ENCODE measurements around the gene CSRP3.
"Not testable (repeated sequence)": the region's sequence is repeated elsewhere in the genome, so short reads cannot be mapped to it uniquely, and the experiment has no call there.

CSRP3 gene

GRCh38 chr11:19145319-19145718 lies 56.5 kb downstream of the CSRP3 start:
- no peak for TF ChIP-seq CTCF (IDR thresholded peaks at IDR 0.05; ENCODE audit: low read depth, low read length)
- no peak for DNase-seq (ENCODE audit: extremely low read depth, low read depth)

DNA sequence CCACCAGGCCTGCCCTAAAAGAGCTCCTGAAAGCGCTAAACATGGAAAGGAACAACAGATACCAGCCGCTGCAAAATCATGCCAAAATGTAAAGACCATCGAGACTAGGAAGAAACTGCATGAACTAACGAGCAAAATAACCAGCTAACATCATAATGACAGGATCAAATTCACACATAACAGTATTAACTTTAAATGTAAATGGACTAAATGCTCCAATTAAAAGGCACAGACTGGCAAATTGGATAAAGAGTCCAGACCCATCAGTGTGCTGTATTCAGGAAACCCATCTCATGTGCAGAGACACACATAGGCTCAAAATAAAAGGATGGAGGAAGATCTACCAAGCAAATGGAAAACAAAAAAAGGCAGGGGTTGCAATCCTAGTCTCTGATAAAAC lies 64.9 kb downstream of the CSRP3 start:
- not testable (repeated sequence) for DNase-seq (ENCODE audit: extremely low read depth, low read depth)

- no peak for TF ChIP-seq CTCF (IDR thresholded peaks at IDR 0.05; ENCODE audit: low read depth, low read length)
- DNase-seq (ENCODE audit: extremely low read depth, low read depth) = no peak
Observed at GRCh38 chr11:19134004-19134403, 67.8 kb downstream of the CSRP3 start.

Data from AG09319 (cell line).